Measurements from ENCODE around the gene ST3GAL5.
"Not testable (repeated sequence)": the region's sequence is repeated elsewhere in the genome, so short reads cannot be mapped to it uniquely, and the experiment has no call there.

The ST3GAL5 gene

GRCh38 chr2:85830645-85831044 lies 58.1 kb downstream of the ST3GAL5 start:
- DNase-seq = no peak

- DNase-seq = not testable (repeated sequence)
Observed at GRCh38 chr2:85829394-85829793, 59.4 kb downstream of the ST3GAL5 start.

DNA sequence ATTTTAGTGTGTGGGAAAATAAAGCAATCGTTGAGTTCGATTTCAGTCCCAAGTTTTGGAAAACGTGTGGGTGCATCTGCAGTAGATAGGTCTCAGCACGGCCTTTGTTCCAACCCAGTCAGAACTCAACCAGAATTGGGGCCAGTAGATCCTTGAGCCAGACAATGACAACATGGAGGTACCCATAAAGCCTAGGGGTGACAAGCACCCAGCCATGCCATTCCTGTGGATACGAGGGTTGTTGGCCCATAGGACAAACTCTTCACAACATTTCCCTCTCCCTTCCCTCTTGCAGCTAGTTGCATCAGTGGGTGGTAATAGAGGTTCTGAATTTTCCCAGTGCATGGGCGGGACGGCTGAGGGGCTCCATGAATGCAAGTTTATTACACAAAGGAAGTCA lies 60.1 kb downstream of the ST3GAL5 start:
- no peak for DNase-seq

DNA sequence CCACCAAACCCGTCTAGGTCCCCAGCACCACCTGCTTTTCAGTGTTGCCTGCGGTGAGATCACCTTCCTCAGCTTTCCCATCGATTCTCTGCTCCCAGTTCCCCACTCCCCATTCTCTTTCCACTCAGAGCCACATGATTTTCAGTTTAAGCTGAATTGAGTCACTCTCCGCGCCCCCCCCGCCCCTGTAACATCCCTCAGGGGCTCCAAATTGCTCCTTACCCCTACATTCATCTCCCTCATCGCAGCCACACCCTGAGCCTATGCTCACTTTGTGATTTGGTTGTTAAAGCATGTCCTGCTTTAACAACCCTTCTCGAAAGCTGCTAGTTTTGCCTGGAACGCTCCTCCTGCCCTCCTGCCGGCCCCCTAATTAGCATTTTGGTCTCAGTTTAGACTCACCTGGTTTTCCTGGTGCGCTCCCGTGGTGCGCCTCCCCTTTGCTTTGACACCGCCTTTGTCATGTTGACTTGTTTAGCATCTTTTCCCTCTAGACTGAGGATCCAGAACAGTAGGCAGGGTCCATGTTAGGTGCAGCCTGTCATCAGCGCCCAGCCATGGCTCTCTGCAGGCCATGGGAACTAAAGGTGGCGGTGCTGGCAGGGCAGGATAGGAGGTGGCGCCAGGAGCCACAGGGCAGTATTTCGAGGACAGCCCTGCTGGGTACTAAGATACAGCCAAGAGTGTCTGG lies 60.8 kb downstream of the ST3GAL5 start:
- no peak for DNase-seq

- DNase-seq = peak; percentile 12
Observed at GRCh38 chr2:85826990-85827878, 61.6 kb downstream of the ST3GAL5 start.

GRCh38 chr2:85823951-85824350 lies 64.8 kb downstream of the ST3GAL5 start:
- no peak for DNase-seq

- DNase-seq = no peak
Observed at GRCh38 chr2:85822766-85823165, 66.0 kb downstream of the ST3GAL5 start.

- no peak for DNase-seq
Observed at GRCh38 chr2:85819811-85820510, 68.8 kb downstream of the ST3GAL5 start.

DNA sequence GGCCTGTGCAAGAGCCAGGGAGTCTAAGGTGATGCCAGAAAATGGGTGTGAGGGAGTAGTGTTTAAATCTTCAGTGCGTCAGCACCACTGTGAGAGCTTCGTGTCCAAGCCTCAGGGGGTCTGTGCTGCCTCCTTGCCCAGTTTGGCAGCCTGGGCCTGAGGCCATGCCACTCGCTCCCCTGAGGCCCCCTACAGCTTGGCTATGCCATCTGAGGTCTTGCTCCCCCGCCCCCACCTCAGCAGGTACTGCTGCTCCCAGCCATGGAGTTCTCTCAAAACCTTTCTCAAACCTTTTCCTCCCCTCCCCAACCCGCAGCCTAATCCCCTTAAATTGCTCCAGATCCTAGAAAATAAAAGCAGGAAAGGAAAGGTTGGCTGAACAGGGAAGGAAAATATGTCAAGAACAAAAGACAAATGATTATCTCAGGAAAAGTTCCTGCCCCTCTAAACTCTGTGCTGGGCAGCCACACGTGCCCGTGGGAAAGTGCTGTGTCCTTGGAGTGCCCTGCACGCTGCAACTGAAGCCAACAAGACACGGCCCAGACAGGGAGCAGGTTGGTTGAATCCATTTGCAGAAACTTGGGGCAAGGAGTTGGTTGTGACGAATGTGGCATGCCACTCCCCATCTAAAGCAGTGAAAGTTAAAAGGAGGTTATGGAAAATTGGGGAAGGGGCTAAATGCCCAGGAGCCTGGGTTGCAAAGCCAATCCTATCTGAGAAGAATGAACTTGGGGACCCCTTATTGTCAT lies 73.8 kb downstream of the ST3GAL5 start:
- DNase-seq = no peak

DNA sequence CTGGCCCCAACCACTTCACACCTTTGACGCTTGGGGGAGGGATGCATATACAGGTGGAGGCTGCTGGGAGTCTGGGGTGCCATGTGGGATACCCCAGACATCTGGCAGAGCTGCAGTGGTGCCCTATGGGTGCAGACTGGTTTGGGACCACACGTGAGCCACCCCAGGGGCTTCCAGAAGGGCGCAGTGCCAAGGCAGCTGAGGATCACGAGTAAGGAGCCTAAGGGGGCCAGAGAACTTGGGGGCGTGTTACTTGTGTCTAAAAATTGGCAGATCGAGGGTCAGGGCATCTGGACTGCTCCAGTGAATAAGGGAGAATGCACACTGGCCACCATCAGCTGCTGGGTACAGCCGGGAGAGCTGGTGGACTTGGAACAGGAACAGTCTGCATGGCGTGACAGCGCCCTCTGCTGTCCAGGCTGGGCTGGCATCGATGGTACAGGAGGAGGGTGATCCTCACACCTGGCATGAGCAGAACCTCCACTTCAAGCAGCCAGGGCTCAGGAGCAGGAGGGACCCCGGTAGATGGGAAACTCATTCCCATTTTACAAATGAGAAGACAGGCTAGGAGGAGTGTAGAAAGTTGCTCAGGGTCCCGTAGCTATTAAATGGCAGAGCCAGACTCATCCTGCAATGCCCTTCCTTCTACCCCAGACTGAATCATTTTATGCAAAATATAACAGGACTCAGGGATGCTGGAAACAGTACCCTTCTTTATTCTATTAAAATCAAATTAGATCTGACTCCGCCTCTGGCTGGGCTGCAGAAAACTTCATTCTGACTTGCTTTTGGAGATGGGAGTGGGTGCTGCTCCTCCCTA lies 74.6 kb downstream of the ST3GAL5 start:
- peak; percentile 31 for DNase-seq

- no peak for DNase-seq
Observed at GRCh38 chr2:85813211-85813981, 75.4 kb downstream of the ST3GAL5 start.

GRCh38 chr2:85812094-85812735 lies 76.6 kb downstream of the ST3GAL5 start:
- no peak for DNase-seq

- no peak for DNase-seq
Observed at GRCh38 chr2:85811180-85812093, 77.4 kb downstream of the ST3GAL5 start.

- DNase-seq = no peak
Observed at GRCh38 chr2:85810371-85811179, 78.2 kb downstream of the ST3GAL5 start.

DNA sequence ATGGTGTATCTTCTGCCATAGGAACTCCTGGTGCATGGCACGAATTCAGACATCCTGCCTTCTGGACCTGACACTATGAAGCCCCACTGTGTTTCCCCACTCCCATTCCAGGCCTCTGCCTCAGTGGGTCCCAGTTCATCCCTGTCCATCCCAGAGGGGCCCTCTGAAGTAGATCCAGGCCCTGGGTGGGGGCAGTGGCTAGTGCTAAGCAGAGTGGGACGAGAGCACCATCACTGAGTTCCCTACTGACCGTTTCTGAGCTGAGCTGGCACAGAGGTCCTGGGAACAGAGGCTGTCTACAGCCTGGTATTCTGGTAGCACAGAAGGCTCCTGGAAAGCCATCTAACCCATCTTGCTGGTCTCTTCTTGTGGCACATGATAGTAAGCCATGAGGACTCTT lies 81.0 kb downstream of the ST3GAL5 start:
- DNase-seq = no peak

DNA sequence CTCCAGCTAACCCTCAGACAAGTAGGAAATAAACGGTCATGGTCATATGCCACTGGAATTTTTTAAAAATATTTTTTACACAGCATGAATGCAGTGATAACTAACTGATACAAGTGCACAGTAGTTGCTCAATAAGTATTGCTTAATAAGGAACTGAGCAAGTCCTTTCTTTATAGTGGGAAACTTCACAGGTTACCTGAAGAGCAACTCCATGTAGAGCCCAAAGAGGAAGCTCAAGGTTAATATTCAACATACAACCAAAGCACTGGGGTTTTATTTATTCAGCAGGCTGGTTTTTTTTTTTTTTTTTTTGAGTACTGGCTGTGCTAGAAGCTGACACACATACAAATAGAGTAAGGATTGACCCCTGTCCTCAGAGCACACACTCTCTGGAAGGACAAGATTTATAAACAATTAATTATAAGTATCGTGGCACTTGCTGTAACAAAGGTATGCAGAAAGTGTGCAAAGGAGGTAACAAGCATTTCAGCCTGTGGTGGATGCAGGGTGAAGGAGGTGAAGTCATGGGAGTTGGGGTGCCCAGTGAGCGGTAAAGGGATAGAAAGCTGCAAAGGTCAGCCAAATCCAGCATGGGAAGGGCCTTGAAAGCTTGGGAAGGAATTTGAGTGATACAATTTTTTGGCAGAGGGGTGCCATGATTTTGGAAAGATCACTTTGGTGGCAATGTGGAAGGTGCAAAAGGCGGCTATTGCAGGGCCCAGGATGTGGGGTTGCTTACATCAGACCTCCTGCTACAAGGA lies 82.3 kb downstream of the ST3GAL5 start:
- DNase-seq = no peak

DNA sequence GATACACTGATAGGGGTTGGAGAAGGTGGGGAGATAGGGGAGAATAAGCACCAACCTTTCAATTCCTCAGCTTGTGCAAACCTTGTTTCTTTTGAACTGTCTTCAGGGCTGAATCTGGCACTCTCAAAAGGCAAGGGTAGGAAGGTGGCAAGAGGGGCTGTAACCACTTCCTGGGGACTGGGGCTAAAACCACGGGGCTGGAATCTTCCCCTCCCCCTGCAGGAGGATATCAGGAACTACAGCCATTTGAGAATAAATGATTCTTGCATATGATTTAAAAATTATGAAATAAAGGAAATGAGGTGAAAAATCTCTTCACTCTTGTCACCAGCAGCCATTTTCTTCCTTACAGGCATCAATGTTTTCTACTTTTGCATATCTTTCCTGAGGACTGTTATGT lies 84.2 kb downstream of the ST3GAL5 start:
- no peak for DNase-seq
